Thyroid gland (tissue), 4 donors: ENCODE measurements around the gene PSD4.

Experiments
- POLR2A ChIP-seq, 2 donors: fragments of 450-650 bp; IDR thresholded peaks; one replicate each; pipeline ENCODE4 v1.6.1; 2017; ENCODE audit warnings: antibody characterized with exemption in 2 of 2, mild to moderate bottlenecking in 2 of 2, moderate library complexity in 1 of 2
- TF ChIP-seq, protein P1 (sequence below), 6 experiments: fragments of 200-600 bp in 3 of 6; fragments of 450-650 bp in 3 of 6; sonication (generic) in 3 of 6; IDR thresholded peaks; one replicate each; pipeline ENCODE4 v1.5.1; 2016 to 2019; ENCODE audit warnings: antibody characterized with exemption in 6 of 6, mild to moderate bottlenecking in 2 of 6, inconsistent platforms in 1 of 6, moderate library complexity in 1 of 6

DNA sequence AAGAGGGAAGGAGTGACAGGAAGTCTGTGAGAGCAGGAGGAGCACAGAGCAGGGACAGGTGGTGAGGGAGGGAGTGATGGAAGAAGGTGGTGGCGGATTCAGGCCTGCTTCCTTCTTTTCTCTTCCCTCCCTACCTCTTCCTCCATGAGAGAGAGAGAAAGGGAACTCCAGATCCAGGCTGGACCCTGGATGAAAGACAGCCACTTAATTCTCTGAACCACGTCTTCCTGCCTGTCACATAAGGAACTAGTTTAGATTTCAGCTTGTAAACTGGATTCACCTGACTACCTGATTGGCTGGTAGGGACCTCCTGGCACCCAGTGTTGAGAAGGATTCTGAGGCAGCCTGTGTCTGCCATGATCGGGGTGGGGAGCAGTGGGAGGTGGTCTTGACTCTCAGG lies 56.0 kb downstream of the PSD4 start:
- TF ChIP-seq, protein P1, sequence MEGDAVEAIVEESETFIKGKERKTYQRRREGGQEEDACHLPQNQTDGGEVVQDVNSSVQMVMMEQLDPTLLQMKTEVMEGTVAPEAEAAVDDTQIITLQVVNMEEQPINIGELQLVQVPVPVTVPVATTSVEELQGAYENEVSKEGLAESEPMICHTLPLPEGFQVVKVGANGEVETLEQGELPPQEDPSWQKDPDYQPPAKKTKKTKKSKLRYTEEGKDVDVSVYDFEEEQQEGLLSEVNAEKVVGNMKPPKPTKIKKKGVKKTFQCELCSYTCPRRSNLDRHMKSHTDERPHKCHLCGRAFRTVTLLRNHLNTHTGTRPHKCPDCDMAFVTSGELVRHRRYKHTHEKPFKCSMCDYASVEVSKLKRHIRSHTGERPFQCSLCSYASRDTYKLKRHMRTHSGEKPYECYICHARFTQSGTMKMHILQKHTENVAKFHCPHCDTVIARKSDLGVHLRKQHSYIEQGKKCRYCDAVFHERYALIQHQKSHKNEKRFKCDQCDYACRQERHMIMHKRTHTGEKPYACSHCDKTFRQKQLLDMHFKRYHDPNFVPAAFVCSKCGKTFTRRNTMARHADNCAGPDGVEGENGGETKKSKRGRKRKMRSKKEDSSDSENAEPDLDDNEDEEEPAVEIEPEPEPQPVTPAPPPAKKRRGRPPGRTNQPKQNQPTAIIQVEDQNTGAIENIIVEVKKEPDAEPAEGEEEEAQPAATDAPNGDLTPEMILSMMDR (IDR thresholded peaks at IDR 0.05): no peak
- TF ChIP-seq POLR2A (IDR thresholded peaks at IDR 0.05): no peak
